Measurements from ENCODE around the gene VILL.
"Not testable (repeated sequence)": the region's sequence is repeated elsewhere in the genome, so short reads cannot be mapped to it uniquely, and the experiment has no call there.

The VILL gene

GRCh38 chr3:38027466-38028465 is 37.2 kb downstream of the VILL start:
- Histone ChIP-seq H3K27me3 (ENCODE audit: control insufficient read depth, insufficient read depth, low read length) (no peaks in the 10 kb centered on the region), H3K9me3 (replicated peaks; ENCODE audit: low read length) (no peaks in the 10 kb centered on the region), H3K36me3 (ENCODE audit: insufficient read depth, low read length) (no peaks in the 10 kb centered on the region), H3K4me1 (ENCODE audit: control insufficient read depth, insufficient read depth, low read length) (peaks cover 52% of the 10 kb centered on the region), H3K4me2 (ENCODE audit: low read length) (peak overlapping the region; percentile 93), H3K9ac (ENCODE audit: low read depth, low read length) (no peak overlapping the region), H3K4me3 (ENCODE audit: low read length) (peak overlapping the region; percentile 84)

- H3K9me3 ChIP-seq (replicated peaks; ENCODE audit: low read length): no peaks in the 10 kb centered on the region
- H3K27me3 ChIP-seq (ENCODE audit: control insufficient read depth, insufficient read depth, low read length): no peaks in the 10 kb centered on the region
- no peaks in the 10 kb centered on the region for H3K36me3 ChIP-seq (ENCODE audit: insufficient read depth, low read length)
- H3K9ac ChIP-seq (ENCODE audit: low read depth, low read length): peak overlapping the region; percentile 86
- H3K4me3 ChIP-seq (ENCODE audit: low read length): peak overlapping the region; percentile 84
- H3K4me2 ChIP-seq (ENCODE audit: low read length): peak overlapping the region; percentile 93
- peaks cover 48% of the 10 kb centered on the region for H3K4me1 ChIP-seq (ENCODE audit: control insufficient read depth, insufficient read depth, low read length)
Measured at GRCh38 chr3:38028621-38029361, 38.2 kb downstream of the VILL start.

GRCh38 chr3:38029400-38030125 is 39.0 kb downstream of the VILL start, which contains the start of gene PLCD1:
PLCD1 (minus strand) TSS chr3:38029642; CDS start chr3:38029539, 103 bp downstream.
- H3K4me1 ChIP-seq (ENCODE audit: control insufficient read depth, insufficient read depth, low read length): peaks cover 43% of the 10 kb centered on the region
- H3K27me3 ChIP-seq (ENCODE audit: control insufficient read depth, insufficient read depth, low read length): no peaks in the 10 kb centered on the region
- H3K9me3 ChIP-seq (replicated peaks; ENCODE audit: low read length): no peaks in the 10 kb centered on the region
- no peaks in the 10 kb centered on the region for H3K36me3 ChIP-seq (ENCODE audit: insufficient read depth, low read length)
- peak within 1 kb of the TSS; percentile 86 for H3K9ac ChIP-seq (ENCODE audit: low read depth, low read length)
- peak within 1 kb of the TSS; percentile 84 for H3K4me3 ChIP-seq (ENCODE audit: low read length)
- H3K4me2 ChIP-seq (ENCODE audit: low read length): peak within 1 kb of the TSS; percentile 93

GRCh38 chr3:38030126-38031021 is 39.8 kb downstream of the VILL start:
- Histone ChIP-seq H3K9ac (ENCODE audit: low read depth, low read length) (peak overlapping the region; percentile 84), H3K36me3 (ENCODE audit: insufficient read depth, low read length) (no peaks in the 10 kb centered on the region), H3K4me3 (ENCODE audit: low read length) (peak overlapping the region; percentile 84), H3K27me3 (ENCODE audit: control insufficient read depth, insufficient read depth, low read length) (no peaks in the 10 kb centered on the region), H3K4me1 (ENCODE audit: control insufficient read depth, insufficient read depth, low read length) (peaks cover 40% of the 10 kb centered on the region), H3K4me2 (ENCODE audit: low read length) (peak overlapping the region; percentile 93), H3K9me3 (replicated peaks; ENCODE audit: low read length) (no peaks in the 10 kb centered on the region)

GRCh38 chr3:38031022-38031994 is 40.7 kb downstream of the VILL start:
- H3K4me2 ChIP-seq (ENCODE audit: low read length): peak overlapping the region; percentile 93
- no peaks in the 10 kb centered on the region for H3K27me3 ChIP-seq (ENCODE audit: control insufficient read depth, insufficient read depth, low read length)
- H3K36me3 ChIP-seq (ENCODE audit: insufficient read depth, low read length): no peaks in the 10 kb centered on the region
- peak overlapping the region; percentile 20 for H3K4me3 ChIP-seq (ENCODE audit: low read length)
- no peaks in the 10 kb centered on the region for H3K9me3 ChIP-seq (replicated peaks; ENCODE audit: low read length)
- H3K9ac ChIP-seq (ENCODE audit: low read depth, low read length): peak overlapping the region; percentile 84
- H3K4me1 ChIP-seq (ENCODE audit: control insufficient read depth, insufficient read depth, low read length): peaks cover 33% of the 10 kb centered on the region

- H3K9me3 ChIP-seq (replicated peaks; ENCODE audit: low read length): no peaks in the 10 kb centered on the region
- H3K4me1 ChIP-seq (ENCODE audit: control insufficient read depth, insufficient read depth, low read length): peaks cover 33% of the 10 kb centered on the region
- H3K4me2 ChIP-seq (ENCODE audit: low read length): no peak overlapping the region
- H3K4me3 ChIP-seq (ENCODE audit: low read length): no peak overlapping the region
- no peaks in the 10 kb centered on the region for H3K27me3 ChIP-seq (ENCODE audit: control insufficient read depth, insufficient read depth, low read length)
- H3K36me3 ChIP-seq (ENCODE audit: insufficient read depth, low read length): no peaks in the 10 kb centered on the region
- H3K9ac ChIP-seq (ENCODE audit: low read depth, low read length): no peak overlapping the region
Measured at GRCh38 chr3:38032328-38032865, 41.8 kb downstream of the VILL start.

GRCh38 chr3:38033586-38033985 is 43.0 kb downstream of the VILL start:
- not testable (repeated sequence) for H3K9me3 ChIP-seq (replicated peaks; ENCODE audit: low read length); H3K27me3 ChIP-seq (ENCODE audit: control insufficient read depth, insufficient read depth, low read length); H3K36me3 ChIP-seq (ENCODE audit: insufficient read depth, low read length); H3K4me3 ChIP-seq (ENCODE audit: low read length); H3K4me2 ChIP-seq (ENCODE audit: low read length); H3K9ac ChIP-seq (ENCODE audit: low read depth, low read length)
- peaks cover 26% of the 10 kb centered on the region for H3K4me1 ChIP-seq (ENCODE audit: control insufficient read depth, insufficient read depth, low read length)

- not testable (repeated sequence) for H3K9ac ChIP-seq (ENCODE audit: low read depth, low read length); H3K36me3 ChIP-seq (ENCODE audit: insufficient read depth, low read length); H3K9me3 ChIP-seq (replicated peaks; ENCODE audit: low read length); H3K27me3 ChIP-seq (ENCODE audit: control insufficient read depth, insufficient read depth, low read length); H3K4me3 ChIP-seq (ENCODE audit: low read length); H3K4me2 ChIP-seq (ENCODE audit: low read length)
- H3K4me1 ChIP-seq (ENCODE audit: control insufficient read depth, insufficient read depth, low read length): peaks cover 28% of the 10 kb centered on the region
Measured at GRCh38 chr3:38034335-38034734, 43.7 kb downstream of the VILL start.

- Histone ChIP-seq H3K4me2 (ENCODE audit: low read length) (no peak overlapping the region), H3K9ac (ENCODE audit: low read depth, low read length) (no peak overlapping the region), H3K4me1 (ENCODE audit: control insufficient read depth, insufficient read depth, low read length) (peaks cover 18% of the 10 kb centered on the region), H3K9me3 (replicated peaks; ENCODE audit: low read length) (no peaks in the 10 kb centered on the region), H3K36me3 (ENCODE audit: insufficient read depth, low read length) (no peaks in the 10 kb centered on the region), H3K27me3 (ENCODE audit: control insufficient read depth, insufficient read depth, low read length) (peaks cover 9% of the 10 kb centered on the region), H3K4me3 (ENCODE audit: low read length) (no peak overlapping the region)
Measured at GRCh38 chr3:38036286-38036685, 45.7 kb downstream of the VILL start.

All from skeletal muscle satellite cell (primary cell).